HG03039 (cell line): ENCODE data around the gene OCA2.
"Not testable (repeated sequence)": the region's sequence is repeated elsewhere in the genome, so short reads cannot be mapped to it uniquely, and the experiment has no call there.

Experiments used
- ATAC-seq: cut with Tn5 transposase; IDR thresholded peaks from one replicate; pipeline ENCODE4 v1.9.1; 2021; ENCODE audit warnings: mild to moderate bottlenecking, moderate library complexity; ENCODE audit not compliant: unreplicated experiment

OCA2 gene

GRCh38 chr15:27746401-27746955, 352.6 kb downstream of the OCA2 start:
- no peak for ATAC-seq

- ATAC-seq, result no peak
Measured at GRCh38 chr15:27744641-27745040, 354.5 kb downstream of the OCA2 start.

GRCh38 chr15:27743638-27744037, 355.5 kb downstream of the OCA2 start:
- ATAC-seq, result no peak

- ATAC-seq, result no peak
Measured at GRCh38 chr15:27742751-27743477, 356.2 kb downstream of the OCA2 start.

GRCh38 chr15:27741226-27741860, 357.8 kb downstream of the OCA2 start:
- no peak for ATAC-seq

- ATAC-seq, result no peak
Measured at GRCh38 chr15:27734785-27735495, 364.2 kb downstream of the OCA2 start.

GRCh38 chr15:27731776-27732175, 367.3 kb downstream of the OCA2 start:
- ATAC-seq, result no peak

- no peak for ATAC-seq
Measured at GRCh38 chr15:27730868-27731267, 368.2 kb downstream of the OCA2 start.

GRCh38 chr15:27725731-27726130, 373.4 kb downstream of the OCA2 start:
- no peak for ATAC-seq

GRCh38 chr15:27723821-27724220, 375.3 kb downstream of the OCA2 start:
- ATAC-seq, result no peak

- no peak for ATAC-seq
Measured at GRCh38 chr15:27722102-27722501, 377.0 kb downstream of the OCA2 start.

- ATAC-seq, result no peak
Measured at GRCh38 chr15:27714675-27715074, 384.4 kb downstream of the OCA2 start.

- not testable (repeated sequence) for ATAC-seq
Measured at GRCh38 chr15:27713850-27714249, 385.3 kb downstream of the OCA2 start.

GRCh38 chr15:27707257-27707656, 391.9 kb downstream of the OCA2 start:
- ATAC-seq, result no peak

- no peak for ATAC-seq
Measured at GRCh38 chr15:27706300-27706699, 392.8 kb downstream of the OCA2 start.

- ATAC-seq, result no peak
Measured at GRCh38 chr15:27705056-27705455, 394.1 kb downstream of the OCA2 start.
